ENCODE results near the gene HUNK. TPM values are rescaled to one million over a fixed set of nuclear protein-coding genes. Genes with fewer than 3 reads are reported as not detected.

The HUNK gene
- total RNA-seq, 2 experiments from 2014 or later = not detected

- no peaks in the 10 kb centered on the region for H3K36me3 Mint-ChIP-seq (ENCODE audit: low read depth)
- H3K4me3 Mint-ChIP-seq = no peak overlapping the region
- POLR2A ChIA-PET = no interaction called here
- Histone ChIP-seq H3K27ac (ENCODE audit: low read depth in 1 of 2, low read length in 2 of 2) (no peak overlapping the region), H3K9me3 (ENCODE audit: control insufficient read depth in 1 of 2, insufficient read depth in 1 of 2, low read length in 2 of 2) (no peaks in the 10 kb centered on the region), H3K4me3 (ENCODE audit: low read length) (no peak overlapping the region), H3K36me3 (ENCODE audit: insufficient read depth, low read length) (no peaks in the 10 kb centered on the region), H3K27me3 (ENCODE audit: control insufficient read depth in 1 of 2, insufficient read depth in 2 of 2, low read length in 2 of 2) (peaks cover 2 to 16% of the 10 kb centered on the region in 2 experiments), H3K4me1 (ENCODE audit: insufficient read depth, low read length) (no peaks in the 10 kb centered on the region)
- H3K4me1 Mint-ChIP-seq (ENCODE audit: low read depth) = peaks cover 9% of the 10 kb centered on the region
- no peaks in the 10 kb centered on the region for H3K9me3 Mint-ChIP-seq
- H3K27ac Mint-ChIP-seq = no peak overlapping the region
- CTCF ChIA-PET = no interaction called here
- peaks cover 6% of the 10 kb centered on the region for H3K27me3 Mint-ChIP-seq
- DNase-seq (no peak), ATAC-seq (ENCODE audit: poor library complexity) (no peak)
- intact Hi-C loops (cut with DNase I, micrococcal nuclease) = no loop called here
- no peak for TF ChIP-seq CTCF (IDR thresholded peaks at IDR 0.05)
Observed at GRCh38 chr21:31895077-31895835, 22.4 kb downstream of the HUNK start.

- Mint-ChIP-seq H3K4me1 (ENCODE audit: low read depth) (peaks cover 9% of the 10 kb centered on the region), H3K27ac (no peak overlapping the region), H3K4me3 (no peak overlapping the region), H3K36me3 (ENCODE audit: low read depth) (no peaks in the 10 kb centered on the region), H3K9me3 (no peaks in the 10 kb centered on the region), H3K27me3 (peaks cover 6% of the 10 kb centered on the region)
- POLR2A ChIA-PET = no interaction called here
- ATAC-seq (ENCODE audit: poor library complexity) (no peak), DNase-seq (no peak)
- Histone ChIP-seq H3K27me3 (ENCODE audit: control insufficient read depth in 1 of 2, insufficient read depth in 2 of 2, low read length in 2 of 2) (peaks cover 2 to 16% of the 10 kb centered on the region in 2 experiments), H3K4me3 (ENCODE audit: low read length) (no peak overlapping the region), H3K4me1 (ENCODE audit: insufficient read depth, low read length) (no peaks in the 10 kb centered on the region), H3K36me3 (ENCODE audit: insufficient read depth, low read length) (no peaks in the 10 kb centered on the region), H3K9me3 (ENCODE audit: control insufficient read depth in 1 of 2, insufficient read depth in 1 of 2, low read length in 2 of 2) (no peaks in the 10 kb centered on the region), H3K27ac (ENCODE audit: low read depth in 1 of 2, low read length in 2 of 2) (no peak overlapping the region)
- TF ChIP-seq CTCF (IDR thresholded peaks at IDR 0.05) = no peak
- CTCF ChIA-PET = no interaction called here
- intact Hi-C loops (cut with DNase I, micrococcal nuclease) = no loop called here
Observed at GRCh38 chr21:31896019-31896418, 23.2 kb downstream of the HUNK start.

- peaks cover 0 to 13% of the 10 kb centered on the region in 2 experiments for H3K27me3 ChIP-seq (ENCODE audit: control insufficient read depth in 1 of 2, insufficient read depth in 2 of 2, low read length in 2 of 2)
- DNase-seq (no peak), ATAC-seq (ENCODE audit: poor library complexity) (no peak)
- no peaks in the 10 kb centered on the region for H3K4me1 ChIP-seq (ENCODE audit: insufficient read depth, low read length)
- intact Hi-C loops (cut with DNase I, micrococcal nuclease) = no loop called here
- Mint-ChIP-seq H3K27me3 (peaks cover 6% of the 10 kb centered on the region), H3K27ac (no peak overlapping the region), H3K9me3 (no peaks in the 10 kb centered on the region), H3K36me3 (ENCODE audit: low read depth) (no peaks in the 10 kb centered on the region), H3K4me1 (ENCODE audit: low read depth) (peaks cover 9% of the 10 kb centered on the region), H3K4me3 (no peak overlapping the region)
- no peak for TF ChIP-seq CTCF (IDR thresholded peaks at IDR 0.05)
- POLR2A ChIA-PET = no interaction called here
- CTCF ChIA-PET = no interaction called here
- no peak overlapping the region for H3K27ac ChIP-seq (ENCODE audit: low read depth in 1 of 2, low read length in 2 of 2)
- H3K9me3 ChIP-seq (ENCODE audit: control insufficient read depth in 1 of 2, insufficient read depth in 1 of 2, low read length in 2 of 2) = no peaks in the 10 kb centered on the region
- no peaks in the 10 kb centered on the region for H3K36me3 ChIP-seq (ENCODE audit: insufficient read depth, low read length)
- no peak overlapping the region for H3K4me3 ChIP-seq (ENCODE audit: low read length)
Observed at GRCh38 chr21:31897311-31897710, 24.5 kb downstream of the HUNK start.

All from CD4-positive, alpha-beta T cell (primary cell).